Retinal pigment epithelial cell (primary cell): ENCODE results near the gene CTNNA2.

Source experiments
- DNase-seq: peaks from one replicate; pipeline ENCODE4 v3.0.0-alpha.2; 2010; ENCODE audit warnings: low read depth
- H3K4me3 ChIP-seq: 2 replicates; pipeline ENCODE4 v1.5.1; 2011; ENCODE audit warnings: mild to moderate bottlenecking, low read length, control low read depth, moderate library complexity
- CTCF ChIP-seq: conservative IDR thresholded peaks from 2 replicates; pipeline ENCODE4 v1.5.1; 2011; ENCODE audit warnings: low read depth, low read length, control low read depth, inconsistent platforms

CTNNA2 gene

GRCh38 chr2:80007777-80008503 lies 495.1 kb downstream of the CTNNA2 start:
- DNase-seq, result no peak
- TF ChIP-seq CTCF, result no peak
- H3K4me3 ChIP-seq, result no peak overlapping the region

- no peak overlapping the region for H3K4me3 ChIP-seq
- no peak for TF ChIP-seq CTCF
Observed at GRCh38 chr2:80008596-80008995, 495.7 kb downstream of the CTNNA2 start.

GRCh38 chr2:80009211-80009610 lies 496.4 kb downstream of the CTNNA2 start:
- no peak overlapping the region for H3K4me3 ChIP-seq
- DNase-seq, result no peak
- TF ChIP-seq CTCF, result no peak

More at GRCh38 chr2:80008596-80008995, 495.7 kb downstream of the CTNNA2 start:
- DNase-seq, result no peak

- no peak overlapping the region for H3K4me3 ChIP-seq
- no peak for DNase-seq
- TF ChIP-seq CTCF, result no peak
Observed at GRCh38 chr2:80012061-80012460, 499.2 kb downstream of the CTNNA2 start.

- no peak for TF ChIP-seq CTCF
- no peak for DNase-seq
Observed at GRCh38 chr2:80014637-80015036, 501.8 kb downstream of the CTNNA2 start.

GRCh38 chr2:80016171-80016570 lies 503.3 kb downstream of the CTNNA2 start:
- DNase-seq, result no peak
- TF ChIP-seq CTCF, result no peak
- H3K4me3 ChIP-seq, result no peak overlapping the region

More at GRCh38 chr2:80014637-80015036, 501.8 kb downstream of the CTNNA2 start:
- no peak overlapping the region for H3K4me3 ChIP-seq

- no peak for TF ChIP-seq CTCF
- DNase-seq, result no peak
- no peak overlapping the region for H3K4me3 ChIP-seq
Observed at GRCh38 chr2:80019571-80020460, 507.0 kb downstream of the CTNNA2 start.
